RWPE2 (cell line): ENCODE results near the gene SIL1.

Experiments used
- ATAC-seq: fragments of 200-7000 bp; cut with Tn5 transposase; 3 replicates; pipeline ENCODE4 v1.9.1; 2021; ENCODE audit warnings: low read depth
- DNase-seq: peaks from one replicate; pipeline ENCODE4 v3.0.0-alpha.2; 2020; ENCODE audit warnings: low spot score
- H3K27ac ChIP-seq: fragments of 450-650 bp; 2 replicates; pipeline ENCODE4 v1.5.1; 2017; ENCODE audit warnings: mild to moderate bottlenecking; ENCODE audit not compliant: poor library complexity, severe bottlenecking
- H3K27me3 ChIP-seq: fragments of 250-450 bp; sonication (Bioruptor Pico); 2 replicates; pipeline ENCODE4 v1.5.1; 2021; ENCODE audit warnings: mild to moderate bottlenecking, moderate library complexity; ENCODE audit not compliant: insufficient read depth, poor library complexity, severe bottlenecking
- H3K36me3 ChIP-seq: fragments of 250-450 bp; sonication (Bioruptor Pico); 2 replicates; pipeline ENCODE4 v1.5.1; 2020; ENCODE audit warnings: low read depth, mild to moderate bottlenecking, moderate library complexity
- H3K4me1 ChIP-seq: fragments of 250-450 bp; sonication (Bioruptor Pico); 2 replicates; pipeline ENCODE4 v1.5.1; 2021; ENCODE audit warnings: mild to moderate bottlenecking, moderate library complexity; ENCODE audit not compliant: insufficient read depth, poor library complexity, severe bottlenecking
- H3K4me3 ChIP-seq: fragments of 250-450 bp; sonication (Bioruptor Pico); 2 replicates; pipeline ENCODE4 v1.5.1; 2021; ENCODE audit warnings: mild to moderate bottlenecking, moderate library complexity; ENCODE audit not compliant: severe bottlenecking
- H3K9me3 ChIP-seq: fragments of 250-450 bp; sonication (Bioruptor Pico); 2 replicates; pipeline ENCODE4 v1.5.1; 2021; ENCODE audit warnings: mild to moderate bottlenecking, moderate library complexity; ENCODE audit not compliant: severe bottlenecking
- TF ChIP-seq, protein P1 (sequence below): fragments of 450-650 bp; IDR thresholded peaks from one replicate; pipeline ENCODE4 v1.5.1; 2017; ENCODE audit warnings: mild to moderate bottlenecking, moderate library complexity; ENCODE audit not compliant: poor library complexity, severe bottlenecking

Gene SIL1

DNA sequence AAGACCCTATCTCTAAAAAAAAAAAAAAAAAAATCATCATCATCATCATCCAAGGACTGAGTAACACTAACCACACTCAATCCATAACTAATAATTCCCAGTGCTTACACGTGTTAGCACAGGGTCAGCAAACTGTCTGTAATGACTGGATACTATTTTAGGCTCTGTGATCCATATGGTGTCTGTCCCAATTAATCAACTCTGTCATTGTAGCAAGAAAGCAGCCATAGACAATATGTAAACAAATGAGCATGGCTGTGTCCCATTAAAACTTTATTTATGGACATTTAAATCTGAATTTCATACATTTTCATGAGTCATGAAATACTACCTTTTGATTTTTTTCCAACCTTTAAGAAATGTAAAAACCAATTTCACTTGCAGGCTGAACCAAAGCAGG is 148.4 kb downstream of the SIL1 start:
- DNase-seq (no peak), ATAC-seq (no peak)
- Histone ChIP-seq H3K4me1 (no peaks in the 10 kb centered on the region), H3K27ac (no peak overlapping the region), H3K36me3 (no peaks in the 10 kb centered on the region; the same call in 1 of the 2 replicates), H3K27me3 (no peaks in the 10 kb centered on the region), H3K4me3 (no peak overlapping the region), H3K9me3 (no peaks in the 10 kb centered on the region)
- TF ChIP-seq, protein P1, sequence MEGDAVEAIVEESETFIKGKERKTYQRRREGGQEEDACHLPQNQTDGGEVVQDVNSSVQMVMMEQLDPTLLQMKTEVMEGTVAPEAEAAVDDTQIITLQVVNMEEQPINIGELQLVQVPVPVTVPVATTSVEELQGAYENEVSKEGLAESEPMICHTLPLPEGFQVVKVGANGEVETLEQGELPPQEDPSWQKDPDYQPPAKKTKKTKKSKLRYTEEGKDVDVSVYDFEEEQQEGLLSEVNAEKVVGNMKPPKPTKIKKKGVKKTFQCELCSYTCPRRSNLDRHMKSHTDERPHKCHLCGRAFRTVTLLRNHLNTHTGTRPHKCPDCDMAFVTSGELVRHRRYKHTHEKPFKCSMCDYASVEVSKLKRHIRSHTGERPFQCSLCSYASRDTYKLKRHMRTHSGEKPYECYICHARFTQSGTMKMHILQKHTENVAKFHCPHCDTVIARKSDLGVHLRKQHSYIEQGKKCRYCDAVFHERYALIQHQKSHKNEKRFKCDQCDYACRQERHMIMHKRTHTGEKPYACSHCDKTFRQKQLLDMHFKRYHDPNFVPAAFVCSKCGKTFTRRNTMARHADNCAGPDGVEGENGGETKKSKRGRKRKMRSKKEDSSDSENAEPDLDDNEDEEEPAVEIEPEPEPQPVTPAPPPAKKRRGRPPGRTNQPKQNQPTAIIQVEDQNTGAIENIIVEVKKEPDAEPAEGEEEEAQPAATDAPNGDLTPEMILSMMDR: no peak

DNA sequence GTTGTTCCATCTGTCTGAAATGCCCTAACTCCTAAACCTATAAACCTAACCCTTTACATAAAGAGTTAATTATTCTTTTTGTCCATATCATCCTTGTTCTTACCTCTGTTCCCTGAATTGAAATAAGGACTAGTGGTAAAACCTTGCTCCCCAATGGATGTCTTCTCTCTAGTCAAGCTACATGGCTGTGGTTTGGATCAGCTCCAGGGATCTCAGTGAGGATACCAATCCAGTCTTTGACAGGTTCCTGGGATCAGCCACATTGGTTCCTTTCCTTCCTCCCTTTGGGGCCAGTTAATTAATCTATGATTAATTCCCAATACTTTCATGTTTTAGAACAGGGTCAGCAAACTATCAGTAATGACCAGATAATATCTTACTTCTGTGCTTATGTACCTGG is 151.6 kb downstream of the SIL1 start:
- ATAC-seq: no peak
- Histone ChIP-seq H3K27ac (no peak overlapping the region), H3K4me1 (no peaks in the 10 kb centered on the region), H3K36me3 (no peaks in the 10 kb centered on the region; the same call in 1 of the 2 replicates), H3K4me3 (no peak overlapping the region), H3K9me3 (no peaks in the 10 kb centered on the region), H3K27me3 (no peaks in the 10 kb centered on the region)
- no peak for DNase-seq
- TF ChIP-seq, protein P1: no peak

DNA sequence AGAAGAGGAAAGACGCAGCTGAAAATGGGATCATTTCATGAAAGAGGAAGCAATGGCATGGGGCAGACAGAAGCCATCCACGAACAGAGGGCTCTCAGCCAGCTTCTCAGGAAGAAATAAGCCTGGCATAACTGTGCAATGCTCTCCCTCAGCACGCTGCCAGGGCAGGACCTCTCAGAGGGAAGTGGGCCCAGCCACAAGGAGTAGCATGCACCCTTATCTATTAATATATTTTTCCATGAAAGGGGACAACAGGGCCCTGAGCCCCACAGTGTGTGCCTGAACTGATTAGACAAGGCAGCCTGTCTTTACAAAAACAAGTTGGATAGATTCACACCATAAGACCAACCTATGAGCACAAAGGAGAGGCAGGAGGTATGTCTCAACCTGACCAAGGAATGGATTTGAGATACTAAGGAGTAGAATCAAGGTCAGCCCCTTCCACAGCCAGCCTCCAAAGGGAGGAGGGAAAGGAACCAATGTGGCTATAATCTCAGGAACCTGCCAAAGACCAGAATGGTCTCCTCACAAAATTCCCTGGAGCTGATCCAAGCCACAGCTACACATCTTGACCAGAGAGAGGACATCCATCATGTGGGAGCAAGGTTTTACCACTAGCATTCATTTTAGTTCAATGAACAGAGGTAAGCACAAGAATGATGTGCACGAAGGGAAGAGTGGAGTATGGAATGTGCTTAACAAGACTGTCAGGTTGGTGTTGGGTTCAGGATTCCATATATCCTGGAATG is 154.8 kb downstream of the SIL1 start:
- Histone ChIP-seq H3K4me3 (no peak overlapping the region), H3K4me1 (no peaks in the 10 kb centered on the region), H3K9me3 (no peaks in the 10 kb centered on the region), H3K27ac (no peak overlapping the region), H3K36me3 (no peaks in the 10 kb centered on the region), H3K27me3 (no peaks in the 10 kb centered on the region)
- TF ChIP-seq, protein P1: no peak
- no peak for ATAC-seq
- DNase-seq: no peak

DNA sequence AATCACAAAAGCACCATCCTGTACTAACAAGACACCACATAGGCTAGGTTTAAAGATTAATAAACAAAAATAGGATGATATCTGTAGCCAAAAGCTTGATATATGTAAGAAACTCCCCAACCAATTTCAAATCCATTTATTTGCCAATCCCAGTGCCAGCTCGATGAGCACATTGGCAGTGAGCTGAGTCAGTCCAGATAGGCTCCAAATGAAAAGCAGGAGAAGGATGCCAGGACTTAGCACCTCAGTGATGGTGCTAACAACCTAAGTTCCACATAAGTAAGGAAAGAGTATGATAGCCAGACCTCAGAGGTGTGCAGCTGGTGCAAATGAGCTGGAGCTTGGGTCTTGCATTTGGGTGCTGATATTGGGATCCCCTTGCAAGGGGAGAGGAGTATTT is 158.1 kb downstream of the SIL1 start:
- Histone ChIP-seq H3K27me3 (no peaks in the 10 kb centered on the region), H3K27ac (no peak overlapping the region), H3K36me3 (no peaks in the 10 kb centered on the region), H3K4me3 (no peak overlapping the region), H3K4me1 (no peaks in the 10 kb centered on the region), H3K9me3 (peaks cover 6% of the 10 kb centered on the region)
- DNase-seq (no peak), ATAC-seq (no peak)
- TF ChIP-seq, protein P1: no peak

DNA sequence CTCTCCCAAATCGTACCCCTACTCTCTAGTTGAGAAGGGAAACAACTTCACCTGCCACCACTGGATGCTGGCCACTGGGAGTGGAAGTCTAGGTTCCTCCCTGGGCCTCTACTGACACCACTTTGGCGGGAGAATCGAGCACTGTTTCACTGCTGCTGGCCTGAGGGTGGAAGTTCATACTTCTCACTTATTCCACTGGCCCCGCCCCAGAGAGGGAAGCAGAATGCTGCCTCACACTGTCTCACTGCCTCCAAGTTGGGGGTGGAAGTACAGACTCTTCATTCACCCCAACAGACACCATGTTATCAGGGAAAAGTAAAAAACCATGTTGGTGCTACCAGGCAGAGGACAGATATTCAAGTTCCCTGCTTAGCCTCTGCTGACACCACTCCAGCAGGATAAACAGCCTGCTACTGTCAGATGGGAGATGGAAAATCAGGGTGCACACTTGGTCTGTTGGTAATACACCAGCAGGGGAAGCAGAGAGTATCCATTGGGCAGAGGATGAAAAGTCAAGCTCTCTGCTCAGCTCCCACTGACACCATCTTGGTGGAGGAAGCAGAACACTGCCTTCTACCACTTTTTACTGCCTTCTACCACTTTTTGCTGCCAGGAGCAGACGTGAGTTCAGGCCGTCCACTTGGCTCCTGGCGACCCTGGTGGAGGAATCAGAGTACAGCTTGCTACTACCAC is 159.4 kb downstream of the SIL1 start:
- TF ChIP-seq, protein P1: no peak
- no peak for DNase-seq
- Histone ChIP-seq H3K36me3 (no peaks in the 10 kb centered on the region), H3K4me3 (no peak overlapping the region), H3K27ac (no peak overlapping the region), H3K27me3 (no peaks in the 10 kb centered on the region), H3K4me1 (no peaks in the 10 kb centered on the region), H3K9me3 (peaks cover 6% of the 10 kb centered on the region)
- no peak for ATAC-seq
